Neural cell (in vitro differentiated cells): ENCODE data around the gene LAIR1. TPM values are rescaled to one million over a fixed set of nuclear protein-coding genes. Genes with fewer than 3 reads are reported as not detected.

Experiments used
- H2AFZ ChIP-seq: fragments of 200-600, 300-800 bp; sonication (generic), shearing (Covaris generic); 2 replicates; pipeline ENCODE4 v1.6.0; 2014; ENCODE audit warnings: low read depth, mild to moderate bottlenecking, antibody characterized with exemption, low read length, moderate library complexity
- H3F3A ChIP-seq: fragments of 200-600 bp; shearing (Covaris generic); 2 replicates; pipeline ENCODE4 v1.6.1; 2016; ENCODE audit warnings: mild to moderate bottlenecking, moderate library complexity, mixed read lengths, antibody characterized with exemption, low read length; ENCODE audit not compliant: insufficient read depth, poor library complexity, severe bottlenecking
- H3K27ac ChIP-seq: fragments of 200-600, 300-800 bp; sonication (generic), shearing (Covaris generic); 2 replicates; pipeline ENCODE4 v1.5.1; 2014; ENCODE audit warnings: mild to moderate bottlenecking, low read length, moderate library complexity
- H3K27me3 ChIP-seq: fragments of 300-800, 200-600 bp; sonication (generic), shearing (Covaris generic); 2 replicates; pipeline ENCODE4 v1.6.0; 2014; ENCODE audit warnings: mild to moderate bottlenecking, low read depth, low read length, moderate library complexity; ENCODE audit not compliant: insufficient read depth
- H3K36me3 ChIP-seq: fragments of 300-800, 200-600 bp; sonication (generic), shearing (Covaris generic); 2 replicates; pipeline ENCODE4 v1.5.1; 2014; ENCODE audit warnings: mild to moderate bottlenecking, antibody characterized with exemption, low read length, moderate library complexity; ENCODE audit not compliant: insufficient read depth
- H3K4me2 ChIP-seq: fragments of 300-800, 200-600 bp; sonication (generic), shearing (Covaris generic); 2 replicates; pipeline ENCODE4 v1.6.0; 2014; ENCODE audit warnings: mild to moderate bottlenecking, low read length
- H3K4me3 ChIP-seq: fragments of 300-800, 200-600 bp; sonication (generic), shearing (Covaris generic); 2 replicates; pipeline ENCODE4 v1.5.1; 2014; ENCODE audit warnings: mild to moderate bottlenecking, low read length, moderate library complexity
- H3K79me2 ChIP-seq: fragments of 200-600 bp; shearing (Covaris generic); replicated peaks from 2 replicates; pipeline ENCODE4 v1.6.0; 2014; ENCODE audit warnings: mild to moderate bottlenecking, low read length, moderate library complexity; ENCODE audit not compliant: insufficient read depth
- H3K9ac ChIP-seq: fragments of 300-800, 200-600 bp; sonication (generic), shearing (Covaris generic); 2 replicates; pipeline ENCODE4 v1.6.1; 2016; ENCODE audit warnings: mild to moderate bottlenecking, low read length, mixed read lengths
- H3K9me2 ChIP-seq: fragments of 200-600 bp; shearing (Covaris generic); 2 replicates; pipeline ENCODE4 v1.6.1; 2016; ENCODE audit warnings: mild to moderate bottlenecking, low read length, mixed read lengths; ENCODE audit not compliant: insufficient read depth
- H3K9me3 ChIP-seq: fragments of 200-600, 300-800 bp; sonication (generic), shearing (Covaris generic); 2 replicates; pipeline ENCODE4 v1.6.1; 2016; ENCODE audit warnings: mild to moderate bottlenecking, mixed run types, low read length, moderate library complexity, mixed read lengths
- H4K20me1 ChIP-seq: fragments of 200-600 bp; shearing (Covaris generic); 2 replicates; pipeline ENCODE4 v1.6.1; 2016; ENCODE audit warnings: mild to moderate bottlenecking, mixed run types; ENCODE audit not compliant: insufficient read depth
- EP300 ChIP-seq: fragments of 450-650 bp; conservative IDR thresholded peaks from 2 replicates; pipeline ENCODE4 v1.6.1; 2014; ENCODE audit warnings: antibody characterized with exemption, mild to moderate bottlenecking, moderate library complexity; ENCODE audit not compliant: poor library complexity, severe bottlenecking
- EZH2 ChIP-seq: fragments of 200-600, 300-800 bp; shearing (Covaris generic), sonication (generic); IDR thresholded peaks from 2 replicates; pipeline ENCODE4 v1.6.1; 2014; ENCODE audit warnings: antibody characterized with exemption, low read length, borderline replicate concordance, mild to moderate bottlenecking; ENCODE audit not compliant: insufficient read depth, poor library complexity, severe bottlenecking
- MXI1 ChIP-seq: fragments of 450-650 bp; conservative IDR thresholded peaks from 2 replicates; pipeline ENCODE4 v1.6.1; 2014; ENCODE audit warnings: antibody characterized with exemption, mild to moderate bottlenecking; ENCODE audit not compliant: poor library complexity, severe bottlenecking
- POLR2AphosphoS5 ChIP-seq: IDR thresholded peaks from 2 replicates; pipeline ENCODE4 v1.6.1; 2012
- RAD21 ChIP-seq: fragments of 450-650 bp; conservative IDR thresholded peaks from 2 replicates; pipeline ENCODE4 v1.6.1; 2014; ENCODE audit warnings: antibody characterized with exemption, mild to moderate bottlenecking, moderate library complexity
- SMC3 ChIP-seq: fragments of 450-650 bp; conservative IDR thresholded peaks from 2 replicates; pipeline ENCODE4 v1.6.1; 2014; ENCODE audit warnings: antibody characterized with exemption, mild to moderate bottlenecking, moderate library complexity; ENCODE audit not compliant: poor library complexity
- TAF1 ChIP-seq: IDR thresholded peaks from 2 replicates; pipeline ENCODE4 v1.6.1; 2012; ENCODE audit warnings: low read depth
- polyA plus RNA-seq: library from polyadenylated mRNA; depleted of rRNA; stranded (reverse); fragments of >200 nt; gene quantifications from 2 replicates; pipeline ENCODE4 v1.2.3, GENCODE V29; 2014
- TF ChIP-seq, protein P1 (sequence below): fragments of 450-650 bp; IDR thresholded peaks from 2 replicates; pipeline ENCODE4 v1.5.1; 2014; ENCODE audit warnings: antibody characterized with exemption, mild to moderate bottlenecking, moderate library complexity; ENCODE audit not compliant: poor library complexity, severe bottlenecking
- TF ChIP-seq, protein P2 (sequence below): IDR thresholded peaks from 2 replicates; pipeline ENCODE4 v1.6.1; 2012; ENCODE audit warnings: borderline replicate concordance

Gene LAIR1
- polyA plus RNA-seq, 1 donor from 2014 or later, result not detected

GRCh38 chr19:54339646-54340358 lies 24.9 kb downstream of the LAIR1 start:
- H3K9me3 ChIP-seq, result no peaks in the 10 kb centered on the region
- H3K9me2 ChIP-seq, result no peaks in the 10 kb centered on the region
- no peak overlapping the region for H3K4me2 ChIP-seq
- no peaks in the 10 kb centered on the region for H3K79me2 ChIP-seq
- no peak overlapping the region for H3K9ac ChIP-seq
- H3K36me3 ChIP-seq, result no peaks in the 10 kb centered on the region
- H3K27me3 ChIP-seq, result no peaks in the 10 kb centered on the region
- no peak overlapping the region for H3K27ac ChIP-seq
- TF ChIP-seq EP300 (no peak), EZH2 (no peak), RAD21 (no peak), TAF1 (no peak), POLR2AphosphoS5 (no peak), MXI1 (no peak), SMC3 (no peak)
- TF ChIP-seq, protein P1, sequence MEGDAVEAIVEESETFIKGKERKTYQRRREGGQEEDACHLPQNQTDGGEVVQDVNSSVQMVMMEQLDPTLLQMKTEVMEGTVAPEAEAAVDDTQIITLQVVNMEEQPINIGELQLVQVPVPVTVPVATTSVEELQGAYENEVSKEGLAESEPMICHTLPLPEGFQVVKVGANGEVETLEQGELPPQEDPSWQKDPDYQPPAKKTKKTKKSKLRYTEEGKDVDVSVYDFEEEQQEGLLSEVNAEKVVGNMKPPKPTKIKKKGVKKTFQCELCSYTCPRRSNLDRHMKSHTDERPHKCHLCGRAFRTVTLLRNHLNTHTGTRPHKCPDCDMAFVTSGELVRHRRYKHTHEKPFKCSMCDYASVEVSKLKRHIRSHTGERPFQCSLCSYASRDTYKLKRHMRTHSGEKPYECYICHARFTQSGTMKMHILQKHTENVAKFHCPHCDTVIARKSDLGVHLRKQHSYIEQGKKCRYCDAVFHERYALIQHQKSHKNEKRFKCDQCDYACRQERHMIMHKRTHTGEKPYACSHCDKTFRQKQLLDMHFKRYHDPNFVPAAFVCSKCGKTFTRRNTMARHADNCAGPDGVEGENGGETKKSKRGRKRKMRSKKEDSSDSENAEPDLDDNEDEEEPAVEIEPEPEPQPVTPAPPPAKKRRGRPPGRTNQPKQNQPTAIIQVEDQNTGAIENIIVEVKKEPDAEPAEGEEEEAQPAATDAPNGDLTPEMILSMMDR, result no peak
- TF ChIP-seq, protein P2, sequence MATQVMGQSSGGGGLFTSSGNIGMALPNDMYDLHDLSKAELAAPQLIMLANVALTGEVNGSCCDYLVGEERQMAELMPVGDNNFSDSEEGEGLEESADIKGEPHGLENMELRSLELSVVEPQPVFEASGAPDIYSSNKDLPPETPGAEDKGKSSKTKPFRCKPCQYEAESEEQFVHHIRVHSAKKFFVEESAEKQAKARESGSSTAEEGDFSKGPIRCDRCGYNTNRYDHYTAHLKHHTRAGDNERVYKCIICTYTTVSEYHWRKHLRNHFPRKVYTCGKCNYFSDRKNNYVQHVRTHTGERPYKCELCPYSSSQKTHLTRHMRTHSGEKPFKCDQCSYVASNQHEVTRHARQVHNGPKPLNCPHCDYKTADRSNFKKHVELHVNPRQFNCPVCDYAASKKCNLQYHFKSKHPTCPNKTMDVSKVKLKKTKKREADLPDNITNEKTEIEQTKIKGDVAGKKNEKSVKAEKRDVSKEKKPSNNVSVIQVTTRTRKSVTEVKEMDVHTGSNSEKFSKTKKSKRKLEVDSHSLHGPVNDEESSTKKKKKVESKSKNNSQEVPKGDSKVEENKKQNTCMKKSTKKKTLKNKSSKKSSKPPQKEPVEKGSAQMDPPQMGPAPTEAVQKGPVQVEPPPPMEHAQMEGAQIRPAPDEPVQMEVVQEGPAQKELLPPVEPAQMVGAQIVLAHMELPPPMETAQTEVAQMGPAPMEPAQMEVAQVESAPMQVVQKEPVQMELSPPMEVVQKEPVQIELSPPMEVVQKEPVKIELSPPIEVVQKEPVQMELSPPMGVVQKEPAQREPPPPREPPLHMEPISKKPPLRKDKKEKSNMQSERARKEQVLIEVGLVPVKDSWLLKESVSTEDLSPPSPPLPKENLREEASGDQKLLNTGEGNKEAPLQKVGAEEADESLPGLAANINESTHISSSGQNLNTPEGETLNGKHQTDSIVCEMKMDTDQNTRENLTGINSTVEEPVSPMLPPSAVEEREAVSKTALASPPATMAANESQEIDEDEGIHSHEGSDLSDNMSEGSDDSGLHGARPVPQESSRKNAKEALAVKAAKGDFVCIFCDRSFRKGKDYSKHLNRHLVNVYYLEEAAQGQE, result no peak
- H2AFZ ChIP-seq, result no peak overlapping the region
- H4K20me1 ChIP-seq, result no peaks in the 10 kb centered on the region
- H3F3A ChIP-seq, result no peaks in the 10 kb centered on the region
- H3K4me3 ChIP-seq, result no peak overlapping the region

- Histone ChIP-seq H3K27ac (no peak overlapping the region), H3K4me3 (no peak overlapping the region), H3K9ac (no peak overlapping the region), H4K20me1 (no peaks in the 10 kb centered on the region), H3K4me2 (no peak overlapping the region), H3K36me3 (no peaks in the 10 kb centered on the region), H3K9me3 (no peaks in the 10 kb centered on the region), H3K9me2 (no peaks in the 10 kb centered on the region), H3K79me2 (no peaks in the 10 kb centered on the region), H2AFZ (no peak overlapping the region), H3K27me3 (no peaks in the 10 kb centered on the region), H3F3A (no peaks in the 10 kb centered on the region)
- no peak for TF ChIP-seq POLR2AphosphoS5
- TF ChIP-seq EZH2, result no peak
- no peak for TF ChIP-seq EP300
- TF ChIP-seq, protein P2, result no peak
- no peak for TF ChIP-seq TAF1
- TF ChIP-seq, protein P1, result no peak
- no peak for TF ChIP-seq RAD21
- TF ChIP-seq SMC3, result no peak
- no peak for TF ChIP-seq MXI1
Measured at GRCh38 chr19:54338521-54338920, 26.2 kb downstream of the LAIR1 start.
